H9 (cell line): ENCODE results near the gene OPN4. TPM values are rescaled to one million over a fixed set of nuclear protein-coding genes. Genes with fewer than 3 reads are reported as not detected.

Experiments
- DNase-seq: peaks from one replicate; pipeline ENCODE4 v3.0.0-alpha.2; 2017
- H2AFZ ChIP-seq: one replicate; pipeline ENCODE4 v1.6.1; 2013; ENCODE audit warnings: mild to moderate bottlenecking, low read length, control low read depth, moderate library complexity
- H2AK5ac ChIP-seq: 2 replicates; pipeline ENCODE4 v1.6.1; 2013; ENCODE audit warnings: low read length, control low read depth, mixed read lengths; ENCODE audit not compliant: insufficient read length
- H2BK120ac ChIP-seq: one replicate; pipeline ENCODE4 v1.6.1; 2013; ENCODE audit warnings: low read depth, mild to moderate bottlenecking, low read length, control low read depth, inconsistent platforms; ENCODE audit not compliant: poor library complexity, severe bottlenecking
- H2BK12ac ChIP-seq: 2 replicates; pipeline ENCODE4 v1.6.1; 2013; ENCODE audit warnings: low read length, control low read depth, mixed read lengths, low read depth; ENCODE audit not compliant: insufficient read length
- H2BK15ac ChIP-seq: 2 replicates; pipeline ENCODE4 v1.6.1; 2013; ENCODE audit warnings: low read depth, low read length, control low read depth
- H2BK20ac ChIP-seq: one replicate; pipeline ENCODE4 v1.6.1; 2013; ENCODE audit warnings: low read depth, mild to moderate bottlenecking, low read length, control low read depth, inconsistent platforms; ENCODE audit not compliant: poor library complexity, severe bottlenecking
- H2BK5ac ChIP-seq: 2 replicates; pipeline ENCODE4 v1.6.1; 2013; ENCODE audit warnings: low read length, control low read depth, mixed read lengths; ENCODE audit not compliant: insufficient read length
- H3K14ac ChIP-seq: 2 replicates; pipeline ENCODE4 v1.6.1; 2013; ENCODE audit warnings: low read length, control low read depth; ENCODE audit not compliant: insufficient read depth
- H3K18ac ChIP-seq: 2 replicates; pipeline ENCODE4 v1.6.1; 2013; ENCODE audit warnings: low read depth, mild to moderate bottlenecking, mixed read lengths, low read length, control low read depth; ENCODE audit not compliant: insufficient read length
- H3K23ac ChIP-seq: 2 replicates; pipeline ENCODE4 v1.6.1; 2013; ENCODE audit warnings: low read length, control low read depth, mixed read lengths, low read depth; ENCODE audit not compliant: insufficient read length
- H3K23me2 ChIP-seq: 2 replicates; pipeline ENCODE4 v1.6.1; 2013; ENCODE audit warnings: low read depth, mild to moderate bottlenecking, mixed read lengths, low read length, control low read depth; ENCODE audit not compliant: insufficient read length, poor library complexity, severe bottlenecking
- H3K27ac ChIP-seq: 2 replicates; pipeline ENCODE4 v1.5.1; 2013; ENCODE audit warnings: low read length, control low read depth, mixed read lengths, low read depth; ENCODE audit not compliant: insufficient read length
- H3K27me3 ChIP-seq: 2 replicates; pipeline ENCODE4 v1.6.1; 2013; ENCODE audit warnings: low read length, control low read depth, inconsistent platforms; ENCODE audit not compliant: insufficient read depth
- H3K4ac ChIP-seq: 2 replicates; pipeline ENCODE4 v1.6.1; 2013; ENCODE audit warnings: low read depth, mild to moderate bottlenecking, control low read depth, inconsistent platforms, low read length, moderate library complexity
- H3K4me1 ChIP-seq: 2 replicates; pipeline ENCODE4 v1.6.1; 2013; ENCODE audit warnings: low read length, control low read depth, inconsistent platforms; ENCODE audit not compliant: insufficient read depth
- H3K4me2 ChIP-seq: 2 replicates; pipeline ENCODE4 v1.6.1; 2013; ENCODE audit warnings: low read length, control low read depth, mixed read lengths; ENCODE audit not compliant: insufficient read length, insufficient read depth
- H3K56ac ChIP-seq: 2 replicates; pipeline ENCODE4 v1.6.1; 2013; ENCODE audit warnings: low read depth, mild to moderate bottlenecking, mixed read lengths, low read length, control low read depth; ENCODE audit not compliant: insufficient read length
- H3K79me1 ChIP-seq: 2 replicates; pipeline ENCODE4 v1.6.1; 2013; ENCODE audit warnings: low read depth, mild to moderate bottlenecking, moderate library complexity, low read length, control low read depth, inconsistent platforms; ENCODE audit not compliant: insufficient read depth, poor library complexity, severe bottlenecking
- H3K79me2 ChIP-seq: 2 replicates; pipeline ENCODE4 v1.6.1; 2013; ENCODE audit warnings: low read length, control low read depth, inconsistent platforms; ENCODE audit not compliant: insufficient read depth
- H3K9ac ChIP-seq: 2 replicates; pipeline ENCODE4 v1.6.1; 2013; ENCODE audit warnings: low read length, control low read depth, mixed read lengths; ENCODE audit not compliant: insufficient read length; ENCODE audit errors: extremely low read depth
- H3K9me3 ChIP-seq: one replicate; pipeline ENCODE4 v1.6.1; 2013; ENCODE audit warnings: low read depth, low read length, inconsistent platforms; ENCODE audit not compliant: control insufficient read depth
- H3T11ph ChIP-seq: one replicate; pipeline ENCODE4 v1.6.1; 2013; ENCODE audit warnings: mild to moderate bottlenecking, low read length, control low read depth, inconsistent platforms
- H4K20me1 ChIP-seq: one replicate; pipeline ENCODE4 v1.6.1; 2013; ENCODE audit not compliant: control insufficient read depth, insufficient read length, insufficient read depth
- H4K5ac ChIP-seq: 2 replicates; pipeline ENCODE4 v1.6.1; 2013; ENCODE audit warnings: low read depth, mild to moderate bottlenecking, mixed read lengths, low read length, control low read depth; ENCODE audit not compliant: insufficient read length
- H4K8ac ChIP-seq: replicated peaks from 2 replicates; pipeline ENCODE4 v1.6.1; 2013; ENCODE audit warnings: low read length, control low read depth, mixed read lengths, low read depth; ENCODE audit not compliant: insufficient read length
- H4K91ac ChIP-seq: 2 replicates; pipeline ENCODE4 v1.6.1; 2013; ENCODE audit warnings: low read depth, mild to moderate bottlenecking, moderate library complexity, mixed read lengths, low read length, control low read depth; ENCODE audit not compliant: insufficient read length
- H3K27ac Mint-ChIP-seq, 3 experiments: 2 replicates in 2 of 3; 3 replicates in 1 of 3; pipeline ENCODE4 v1.8.0; 2020 to 2021; ENCODE audit warnings: mixed read lengths in 3 of 3, mild to moderate bottlenecking in 1 of 3, moderate library complexity in 1 of 3
- H3K27me3 Mint-ChIP-seq: 2 replicates; pipeline ENCODE4 v1.8.0; 2021; ENCODE audit warnings: low read depth, mild to moderate bottlenecking, moderate library complexity, mixed read lengths
- H3K36me3 Mint-ChIP-seq, 3 experiments: 2 replicates in 2 of 3; 3 replicates in 1 of 3; pipeline ENCODE4 v1.8.0; 2020 to 2021; ENCODE audit warnings: low read depth in 3 of 3, mixed read lengths in 3 of 3; ENCODE audit not compliant: insufficient read depth in 1 of 3
- H3K4me1 Mint-ChIP-seq, 2 experiments: 2 replicates each; pipeline ENCODE4 v1.8.0; 2020; ENCODE audit warnings: mixed read lengths in 2 of 2
- H3K4me3 Mint-ChIP-seq, 2 experiments: 2 replicates in 1 of 2; 3 replicates in 1 of 2; pipeline ENCODE4 v1.8.0; 2020 to 2021; ENCODE audit warnings: mild to moderate bottlenecking in 2 of 2, mixed read lengths in 2 of 2, moderate library complexity in 1 of 2
- H3K9me3 Mint-ChIP-seq, 2 experiments: 2 replicates in 1 of 2; 3 replicates in 1 of 2; pipeline ENCODE4 v1.8.0; 2020; ENCODE audit warnings: mild to moderate bottlenecking in 2 of 2, mixed read lengths in 2 of 2, moderate library complexity in 1 of 2
- CTCF ChIP-seq: fragments of 200-600 bp; sonication (generic); conservative IDR thresholded peaks from 3 replicates; pipeline ENCODE4 v1.8.0; 2021; ENCODE audit warnings: antibody characterized with exemption, mild to moderate bottlenecking
- WGBS: extraction: QIAGEN DNeasy Blood & Tissue Kit; methylation state at CpG from one replicate; pipeline ENCODE4 v1.1.7; 2013; ENCODE audit warnings: missing lambda C conversion rate, low lambda C conversion rate, mixed read lengths; ENCODE audit not compliant: insufficient read length; ENCODE audit errors: extremely low coverage; 5-methylcytosine and 5-hydroxymethylcytosine counted together
- total RNA-seq: library from RNA; stranded (reverse); gene quantifications from 2 replicates; pipeline ENCODE4 v1.2.1, GENCODE V29; 2021

Gene OPN4
- total RNA-seq, 1 experiment from 2014 or later, result not detected

- H3K4ac ChIP-seq, result no peak overlapping the region
- no peak overlapping the region for H4K8ac ChIP-seq
- H4K91ac ChIP-seq, result no peak overlapping the region
- H3K27me3 Mint-ChIP-seq, result peaks cover 2% of the 10 kb centered on the region
- no peak overlapping the region for H2AK5ac ChIP-seq
- H2BK15ac ChIP-seq, result no peak overlapping the region
- WGBS, result no CpG with 5 or more reads among the region's 5 CpGs
- no peak for TF ChIP-seq CTCF
- H3K18ac ChIP-seq, result no peak overlapping the region
- H3K4me1 Mint-ChIP-seq, result peaks cover 31 to 32% of the 10 kb centered on the region in 2 experiments
- no peaks in the 10 kb centered on the region for H3K79me1 ChIP-seq
- no peak overlapping the region for H3T11ph ChIP-seq
- H4K20me1 ChIP-seq, result no peaks in the 10 kb centered on the region
- H3K9me3 ChIP-seq, result no peaks in the 10 kb centered on the region
- H3K9me3 Mint-ChIP-seq, result no peaks in the 10 kb centered on the region
- no peak overlapping the region for H3K14ac ChIP-seq
- H3K36me3 Mint-ChIP-seq, result no peaks in the 10 kb centered on the region
- DNase-seq, result no peak
- no peak overlapping the region for H3K4me2 ChIP-seq
- no peaks in the 10 kb centered on the region for H3K27me3 ChIP-seq
- no peak overlapping the region for H3K4me3 Mint-ChIP-seq
- H2BK12ac ChIP-seq, result no peak overlapping the region
- H3K27ac Mint-ChIP-seq, result no peak overlapping the region
- peaks cover 8% of the 10 kb centered on the region for H3K23me2 ChIP-seq
- no peaks in the 10 kb centered on the region for H3K79me2 ChIP-seq
- peaks cover 2% of the 10 kb centered on the region; the same call in 1 of the 2 replicates for H3K4me1 ChIP-seq
- no peak overlapping the region for H3K9ac ChIP-seq
- H4K5ac ChIP-seq, result no peak overlapping the region
- no peak overlapping the region for H3K23ac ChIP-seq
- no peak overlapping the region for H3K27ac ChIP-seq
- H2BK120ac ChIP-seq, result no peak overlapping the region
- H2BK5ac ChIP-seq, result no peak overlapping the region
- no peak overlapping the region for H2BK20ac ChIP-seq
- H3K56ac ChIP-seq, result no peak overlapping the region
- no peak overlapping the region for H2AFZ ChIP-seq
Observed at GRCh38 chr10:86715836-86716235, 61.5 kb downstream of the OPN4 start.

Other genes with a start within 250 kb of the OPN4 start
- gene WAPL, start 132.8 kb upstream of the OPN4 start, total RNA-seq, result 57.3 and 61.4 TPM in 2 replicates
- gene LDB3, start 14.0 kb downstream of the OPN4 start, total RNA-seq, result 0.17 and 0.18 TPM in 2 replicates
- 138 and 145 TPM in 2 replicates for gene BMPR1A, start 102.1 kb downstream of the OPN4 start, total RNA-seq